OCI-LY7 (cell line): Measurements from ENCODE around the gene SUPT16H.
"Not testable (repeated sequence)": the region's sequence is repeated elsewhere in the genome, so short reads cannot be mapped to it uniquely, and the experiment has no call there.

Source experiments
- EZH2phosphoT487 ChIP-seq: fragments of 200-600 bp; sonication (generic); IDR thresholded peaks from 2 replicates; pipeline ENCODE4 v1.6.1; 2018; ENCODE audit warnings: low read depth, borderline replicate concordance, mild to moderate bottlenecking, mixed run types, antibody characterized with exemption, low read length, moderate library complexity, mixed read lengths
- TF ChIP-seq, protein P1 (sequence below): fragments of 200-600 bp; sonication (generic); conservative IDR thresholded peaks from 2 replicates; pipeline ENCODE4 v1.5.1; 2014; ENCODE audit warnings: mild to moderate bottlenecking, antibody characterized with exemption, low read length, moderate library complexity, mixed read lengths

DNA sequence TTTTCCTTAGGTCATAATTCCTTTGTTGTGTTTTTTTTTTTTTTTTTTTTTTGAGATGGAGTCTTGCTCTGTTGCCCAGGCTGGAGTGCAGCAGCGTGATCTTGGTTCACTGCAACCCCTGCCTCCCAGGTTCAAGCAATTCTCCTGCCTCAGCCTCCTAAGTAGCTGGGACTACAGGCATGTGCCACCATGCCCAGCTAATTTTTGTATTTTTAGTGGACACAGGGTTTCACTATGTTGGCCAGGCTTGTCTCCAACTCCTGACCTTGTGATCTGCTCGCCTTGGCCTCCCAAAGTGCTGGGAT, 81.0 kb downstream of the SUPT16H start:
- TF ChIP-seq, protein P1, sequence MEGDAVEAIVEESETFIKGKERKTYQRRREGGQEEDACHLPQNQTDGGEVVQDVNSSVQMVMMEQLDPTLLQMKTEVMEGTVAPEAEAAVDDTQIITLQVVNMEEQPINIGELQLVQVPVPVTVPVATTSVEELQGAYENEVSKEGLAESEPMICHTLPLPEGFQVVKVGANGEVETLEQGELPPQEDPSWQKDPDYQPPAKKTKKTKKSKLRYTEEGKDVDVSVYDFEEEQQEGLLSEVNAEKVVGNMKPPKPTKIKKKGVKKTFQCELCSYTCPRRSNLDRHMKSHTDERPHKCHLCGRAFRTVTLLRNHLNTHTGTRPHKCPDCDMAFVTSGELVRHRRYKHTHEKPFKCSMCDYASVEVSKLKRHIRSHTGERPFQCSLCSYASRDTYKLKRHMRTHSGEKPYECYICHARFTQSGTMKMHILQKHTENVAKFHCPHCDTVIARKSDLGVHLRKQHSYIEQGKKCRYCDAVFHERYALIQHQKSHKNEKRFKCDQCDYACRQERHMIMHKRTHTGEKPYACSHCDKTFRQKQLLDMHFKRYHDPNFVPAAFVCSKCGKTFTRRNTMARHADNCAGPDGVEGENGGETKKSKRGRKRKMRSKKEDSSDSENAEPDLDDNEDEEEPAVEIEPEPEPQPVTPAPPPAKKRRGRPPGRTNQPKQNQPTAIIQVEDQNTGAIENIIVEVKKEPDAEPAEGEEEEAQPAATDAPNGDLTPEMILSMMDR, result not testable (repeated sequence)
- TF ChIP-seq EZH2phosphoT487, result not testable (repeated sequence)
